HT1080 (cell line): ENCODE measurements around the gene MYL12A. TPM values are rescaled to one million over a fixed set of nuclear protein-coding genes. Genes with fewer than 3 reads are reported as not detected.

Experiments used
- DNase-seq: peaks from one replicate; pipeline ENCODE4 v3.0.0-alpha.2; 2015; ENCODE audit warnings: low read depth
- total RNA-seq: library from RNA; depleted of rRNA; stranded (reverse); fragments of >200 nt; shearing (Covaris generic); gene quantifications from 2 replicates; pipeline ENCODE4 v1.2.3, GENCODE V29; 2014; rRNA removed

Gene MYL12A
- total RNA-seq, 1 experiment from 2014 or later = 521 TPM

GRCh38 chr18:3281456-3282400 is 34.1 kb downstream of the MYL12A start:
- DNase-seq = peak; percentile 87

GRCh38 chr18:3283253-3283863 is 35.8 kb downstream of the MYL12A start:
- DNase-seq = no peak

DNA sequence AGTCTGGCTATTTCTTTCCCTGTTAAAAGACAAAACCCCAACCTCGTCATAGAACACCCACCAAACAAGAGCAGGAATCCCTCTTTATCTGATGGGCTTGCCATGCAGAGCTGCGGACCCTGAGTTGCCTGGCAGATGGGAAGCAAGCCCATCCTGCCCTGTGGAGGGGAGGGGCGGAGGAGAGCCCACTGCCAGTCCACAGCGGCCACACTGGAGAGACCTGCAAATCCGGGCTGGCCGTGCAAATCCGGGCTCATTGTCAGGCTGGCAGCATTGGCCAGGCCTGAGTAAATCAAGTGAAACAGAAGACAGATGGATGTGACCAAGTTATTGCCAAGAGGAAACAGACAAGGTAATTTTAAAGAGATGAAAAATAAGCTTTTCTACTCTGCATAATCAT is 36.3 kb downstream of the MYL12A start:
- DNase-seq = no peak

DNA sequence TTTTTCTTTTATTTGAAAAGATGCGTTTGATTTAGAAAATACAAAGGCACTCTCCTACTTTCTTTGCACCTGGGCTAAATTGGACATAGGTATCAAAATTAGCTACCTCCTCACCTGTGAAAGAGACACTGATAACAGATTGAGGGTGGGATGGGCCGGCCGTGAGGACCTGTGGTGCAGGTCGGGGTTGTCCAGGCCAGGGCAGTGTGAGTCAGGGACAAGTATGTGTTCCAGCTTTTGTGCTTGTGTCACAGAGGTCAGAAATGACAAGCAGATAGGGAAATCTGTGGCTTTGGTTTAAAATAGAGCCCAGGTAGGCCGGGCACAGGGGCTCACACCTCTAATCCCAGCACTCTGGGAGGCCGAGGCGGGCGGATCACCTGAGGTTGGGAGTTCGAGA is 36.9 kb downstream of the MYL12A start:
- no peak for DNase-seq

DNA sequence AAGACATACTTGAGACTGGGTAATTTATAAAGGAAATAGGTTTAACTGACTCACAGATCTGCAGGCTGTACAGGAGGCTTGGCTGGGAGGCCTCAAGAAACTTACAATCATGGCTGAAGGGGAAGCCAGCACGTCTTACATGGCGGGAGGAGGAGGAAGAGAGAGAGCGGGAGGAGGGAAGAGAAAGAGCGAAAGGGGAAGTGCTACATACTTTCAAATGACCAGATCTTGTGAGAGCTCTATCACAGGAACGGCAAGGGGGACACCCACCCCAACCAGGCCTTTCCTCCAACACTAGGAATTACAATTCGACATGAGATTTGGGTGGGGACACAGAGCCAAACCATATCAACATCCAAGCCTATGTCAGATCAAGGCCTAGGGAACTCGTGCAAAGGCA is 38.6 kb downstream of the MYL12A start:
- no peak for DNase-seq

DNA sequence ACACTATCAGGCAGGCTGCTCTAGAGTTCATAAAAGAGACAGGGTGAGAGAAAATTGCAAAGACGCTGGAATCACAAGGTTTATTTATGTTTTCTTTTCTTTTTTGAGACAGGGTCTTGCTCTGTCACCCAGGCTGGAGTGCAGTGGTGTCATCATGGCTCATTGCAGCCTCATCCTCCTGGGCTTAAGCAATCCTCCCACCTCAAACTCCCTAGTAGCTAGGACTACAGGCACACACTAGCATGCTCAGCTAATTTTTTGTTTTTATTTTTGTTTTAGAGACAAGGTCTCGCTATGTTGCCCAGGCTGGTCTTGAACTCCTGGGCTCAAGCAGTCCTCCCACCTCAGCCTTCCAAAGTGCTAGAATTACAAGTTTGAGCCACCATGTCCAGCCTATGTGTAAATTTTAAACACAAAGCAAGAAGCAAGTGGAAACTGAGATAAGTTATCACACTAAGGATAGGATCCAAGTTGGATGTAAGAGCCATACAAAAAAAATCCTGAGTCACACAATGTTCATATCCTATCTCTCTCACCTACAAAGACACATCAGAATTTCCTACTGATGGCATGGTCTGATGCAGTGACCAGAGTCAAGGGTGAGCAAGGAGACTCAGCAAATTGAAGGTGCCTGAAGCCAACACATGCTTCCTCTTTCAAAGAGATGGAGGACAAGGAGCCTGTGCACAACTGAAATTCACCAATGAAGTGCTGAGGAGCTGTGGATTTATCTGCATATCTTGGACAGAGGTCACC is 45.8 kb downstream of the MYL12A start:
- DNase-seq = no peak

GRCh38 chr18:3294435-3295080 is 47.0 kb downstream of the MYL12A start:
- peak; percentile 38 for DNase-seq

GRCh38 chr18:3297025-3297984 is 49.7 kb downstream of the MYL12A start:
- DNase-seq = peak; percentile 94

- DNase-seq = no peak
Measured at GRCh38 chr18:3304832-3305231, 57.2 kb downstream of the MYL12A start.

DNA sequence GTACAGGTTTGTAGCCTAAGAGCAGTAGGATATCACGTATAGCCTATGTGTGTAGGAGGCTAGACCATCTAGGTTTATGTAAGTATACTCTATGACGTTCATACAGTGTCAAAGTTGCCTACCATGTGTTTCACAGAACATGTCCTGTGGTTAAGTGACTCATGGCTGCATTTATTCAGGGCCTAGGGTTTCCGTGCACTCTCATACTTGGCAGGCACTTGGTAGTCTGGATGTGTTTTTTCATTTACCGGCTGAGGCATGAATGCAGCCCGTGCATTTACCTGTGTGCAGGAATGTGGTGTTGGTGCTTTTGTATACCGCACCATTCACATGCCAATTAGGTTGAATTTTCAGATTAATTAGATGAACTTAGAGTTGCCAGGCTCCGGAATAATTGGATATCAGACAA is 57.8 kb downstream of the MYL12A start:
- DNase-seq = peak; percentile 92

Other genes starting within 250 kb of the MYL12A start
- gene LPIN2, start 234.7 kb upstream of the MYL12A start, total RNA-seq = 5.3 and 6.6 TPM in 2 replicates
- not detected in 2 replicates for gene MYOM1, start 27.8 kb upstream of the MYL12A start, total RNA-seq
- gene MYL12B, start 14.3 kb downstream of the MYL12A start, total RNA-seq = 353 and 399 TPM in 2 replicates
- gene TGIF1, start 202.4 kb downstream of the MYL12A start, total RNA-seq = 54.9 and 61.9 TPM in 2 replicates